Activated CD8-positive, alpha-beta memory T cell treated with anti-CD3 and anti-CD28 coated beads, Interleukin-2, amount 10 ng/mL, durations not matched to agents 7 days and 5 days (primary cell): ENCODE measurements around the gene TSC22D3. TPM values are rescaled to one million over a fixed set of nuclear protein-coding genes. Genes with fewer than 3 reads are reported as not detected.
A peak's percentile ranks its signal among the peaks of the same experiment; 100 is the strongest.
"Not testable (repeated sequence)": the region's sequence is repeated elsewhere in the genome, so short reads cannot be mapped to it uniquely, and the experiment has no call there.

Source experiments
- ATAC-seq: fragments of 150-1000 bp; cut with Tn5 transposase; one replicate; pipeline ENCODE4 v1.10.0; 2021; ENCODE audit warnings: moderate library complexity
- CTCF ChIA-PET: fragments of 350-600 bp; sonication (Branson Sonifier 250); formaldehyde crosslinking; loops from one replicate; lab custom pipeline; 2021; ENCODE audit warnings: antibody characterized with exemption; lab: Charles Lee
- DNase-seq: peaks from one replicate; pipeline ENCODE4 v3.0.0-alpha.2; 2020
- H3K27ac Mint-ChIP-seq: one replicate; pipeline ENCODE4 v1.8.0; 2021; ENCODE audit warnings: mild to moderate bottlenecking, mixed read lengths
- H3K27me3 Mint-ChIP-seq: one replicate; pipeline ENCODE4 v1.8.0; 2021; ENCODE audit warnings: mixed read lengths
- H3K36me3 Mint-ChIP-seq: one replicate; pipeline ENCODE4 v1.8.0; 2021; ENCODE audit warnings: mild to moderate bottlenecking, mixed read lengths
- H3K4me1 Mint-ChIP-seq: one replicate; pipeline ENCODE4 v1.8.0; 2021; ENCODE audit warnings: mixed read lengths
- H3K4me3 Mint-ChIP-seq: one replicate; pipeline ENCODE4 v1.8.0; 2021; ENCODE audit warnings: mild to moderate bottlenecking, moderate library complexity, mixed read lengths
- H3K9me3 Mint-ChIP-seq: one replicate; pipeline ENCODE4 v1.8.0; 2022; ENCODE audit warnings: low read depth, mixed read lengths
- total RNA-seq, 2 experiments: library from RNA; stranded (reverse); gene quantifications; one replicate each; pipeline ENCODE4 v1.2.3, GENCODE V29; 2021

The TSC22D3 gene
- 10 to 100 TPM; 37.1 to 57.2 TPM for total RNA-seq

DNA sequence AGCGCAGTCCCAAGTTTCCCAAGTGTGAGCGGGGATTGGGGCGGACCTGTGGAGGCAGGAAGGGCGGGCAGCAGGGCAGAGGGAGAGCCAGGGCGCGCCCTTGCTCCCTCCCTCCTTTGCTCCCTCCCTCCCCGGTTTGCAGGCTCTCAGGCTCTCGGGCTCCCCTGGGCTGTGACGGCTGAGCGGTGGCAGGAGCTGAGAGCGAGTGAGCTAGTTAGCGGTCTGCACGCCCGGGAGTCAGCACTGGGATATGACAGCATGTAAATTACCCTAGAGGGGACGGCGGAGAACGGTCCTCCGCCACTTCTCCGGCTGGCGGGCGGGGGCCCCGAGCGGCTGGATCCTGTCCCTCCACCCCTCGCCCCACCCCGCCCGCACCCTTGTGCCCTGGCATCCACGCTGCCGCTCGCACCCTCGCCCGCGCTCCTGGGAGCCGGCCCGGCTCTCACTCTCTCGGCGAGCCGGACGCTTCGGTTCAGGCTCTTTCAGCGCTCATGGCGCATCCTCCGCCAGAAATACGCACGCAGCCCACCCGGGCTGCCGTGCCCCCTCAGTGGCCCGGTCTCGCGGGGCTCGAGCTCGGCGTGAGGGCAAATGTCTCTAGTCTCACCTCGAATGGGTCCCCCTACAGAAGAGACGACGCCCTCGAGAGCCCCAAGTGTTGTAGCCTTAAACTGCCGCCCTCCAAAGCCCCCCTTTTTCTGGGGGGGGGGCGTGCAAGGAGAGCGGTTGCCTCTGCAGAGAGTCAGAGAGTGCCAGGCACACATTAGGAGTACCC is at the start of gene TSC22D3:
TSS of gene TSC22D3 (minus strand) at position 54 of the 778 bp plus-strand sequence. CDS start 368 bp downstream, outside the sequence.
- peak within 1 kb of the TSS; percentile 78 for H3K4me3 Mint-ChIP-seq
- CTCF ChIA-PET: interaction anchor here (0.8 to 8.2 kb wide), 17 partner anchors 9 to 147 kb away, joined by 3 to 148 read pairs (median 4); partner anchors contain the start of gene PRPS1
- peaks cover 7% of the 10 kb centered on the region for H3K4me1 Mint-ChIP-seq
- H3K27me3 Mint-ChIP-seq: peaks cover 3% of the 10 kb centered on the region
- peak; percentile 67 for DNase-seq
- H3K27ac Mint-ChIP-seq: peak within 1 kb of the TSS; percentile 11
- no peaks in the 10 kb centered on the region for H3K9me3 Mint-ChIP-seq
- H3K36me3 Mint-ChIP-seq: no peaks in the 10 kb centered on the region
- ATAC-seq: peak; percentile 84

DNA sequence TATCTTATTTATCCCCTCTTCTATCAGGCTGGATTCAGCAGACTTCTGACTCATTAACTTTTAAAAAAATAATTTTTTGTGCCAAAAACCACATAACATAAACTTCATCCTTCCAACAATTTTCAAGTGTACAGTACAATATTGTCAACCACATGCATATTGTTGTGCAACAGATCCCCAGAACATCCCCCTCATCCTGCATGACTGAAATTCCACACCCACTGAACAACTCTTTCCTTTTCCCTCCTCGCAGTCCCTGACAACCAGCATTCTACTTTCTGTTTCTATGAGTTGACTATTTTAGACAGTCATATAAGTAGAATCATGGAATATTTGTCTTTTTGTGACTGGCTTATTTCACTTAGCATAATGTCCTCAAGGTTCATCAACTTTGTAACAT is 47.9 kb upstream of the TSC22D3 start:
- Mint-ChIP-seq H3K9me3 (peaks cover 5% of the 10 kb centered on the region), H3K27me3 (peaks cover 3% of the 10 kb centered on the region), H3K4me3 (no peak overlapping the region), H3K4me1 (peaks cover 20% of the 10 kb centered on the region), H3K36me3 (peaks cover 2% of the 10 kb centered on the region), H3K27ac (no peak overlapping the region)
- DNase-seq (no peak), ATAC-seq (no peak)
- CTCF ChIA-PET: no interaction called here

DNA sequence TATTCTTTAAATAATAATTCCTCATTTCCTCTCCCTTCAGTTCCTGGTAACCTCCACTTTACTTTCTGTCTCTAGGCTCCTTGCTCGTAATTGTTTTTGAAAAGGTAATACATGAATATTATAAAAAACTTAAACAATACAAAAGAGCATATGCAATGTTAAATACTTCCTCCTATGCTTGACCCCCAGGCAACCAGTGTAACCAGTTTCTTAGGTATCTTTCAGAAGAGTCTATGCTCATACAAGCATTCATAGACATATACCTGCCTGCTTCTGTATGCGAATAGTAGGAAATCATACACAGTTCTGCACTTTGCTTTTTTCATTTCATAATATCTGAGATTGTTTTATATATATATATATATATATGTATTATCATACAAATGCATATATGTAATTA is 47.5 kb upstream of the TSC22D3 start:
- H3K27ac Mint-ChIP-seq: no peak overlapping the region
- DNase-seq: no peak
- H3K27me3 Mint-ChIP-seq: peaks cover 3% of the 10 kb centered on the region
- peaks cover 20% of the 10 kb centered on the region for H3K4me1 Mint-ChIP-seq
- CTCF ChIA-PET: no interaction called here
- peaks cover 5% of the 10 kb centered on the region for H3K9me3 Mint-ChIP-seq
- H3K4me3 Mint-ChIP-seq: no peak overlapping the region
- ATAC-seq: no peak
- H3K36me3 Mint-ChIP-seq: peaks cover 2% of the 10 kb centered on the region

DNA sequence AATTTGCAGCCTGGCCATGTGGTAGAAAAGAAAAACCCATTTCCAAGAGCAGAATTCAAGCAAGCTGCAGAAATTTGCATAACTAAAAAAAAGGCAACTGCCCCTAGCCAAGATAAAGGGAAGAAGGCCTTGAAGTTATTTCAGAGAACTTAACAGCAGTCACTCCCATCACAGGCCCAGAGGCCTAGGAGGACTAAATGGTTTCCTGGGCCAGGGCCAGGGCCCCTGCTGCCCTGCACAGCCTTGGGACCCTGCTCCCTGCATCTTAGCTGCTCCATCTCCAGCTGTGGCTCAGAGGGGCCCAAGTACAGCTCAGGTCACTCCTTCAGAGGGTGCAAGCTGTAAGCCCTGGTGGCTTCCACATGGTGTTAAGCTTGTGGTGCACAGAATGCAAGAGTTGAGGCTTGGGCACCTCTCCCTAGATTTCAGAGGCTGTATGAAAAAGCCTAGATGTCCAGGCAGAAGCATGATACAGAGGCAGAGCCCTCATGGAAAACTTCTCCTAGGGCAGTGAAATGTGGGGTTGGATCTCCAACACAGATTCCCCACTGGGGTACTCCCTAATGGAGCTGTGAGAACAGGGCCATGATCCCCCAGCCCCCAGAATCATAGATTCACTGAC is 43.4 kb upstream of the TSC22D3 start:
- Mint-ChIP-seq H3K36me3 (peaks cover 2% of the 10 kb centered on the region), H3K27ac (no peak overlapping the region), H3K9me3 (peaks cover 5% of the 10 kb centered on the region), H3K4me3 (no peak overlapping the region), H3K4me1 (peaks cover 3% of the 10 kb centered on the region), H3K27me3 (no peaks in the 10 kb centered on the region)
- DNase-seq: no peak
- CTCF ChIA-PET: no interaction called here
- no peak for ATAC-seq

DNA sequence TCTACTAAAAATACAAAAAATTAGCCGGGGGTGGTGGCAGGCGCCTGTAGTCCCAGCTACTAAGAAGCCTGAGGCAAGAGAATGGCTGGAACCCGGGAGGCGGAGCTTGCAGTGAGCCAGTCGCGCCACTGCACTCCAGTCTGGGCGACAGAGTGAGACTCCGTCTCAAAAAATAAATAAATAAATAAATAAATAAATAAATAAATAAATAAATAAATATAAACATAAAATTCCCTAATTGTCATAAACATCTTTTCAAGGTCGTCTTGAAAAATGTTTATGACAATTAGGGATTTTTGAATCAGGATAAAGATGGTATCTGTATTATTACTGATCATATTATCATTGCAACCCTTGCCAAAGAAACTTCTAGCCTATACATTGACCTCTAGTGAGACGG is 34.5 kb upstream of the TSC22D3 start:
- H3K27me3 Mint-ChIP-seq, CTCF ChIA-PET, ATAC-seq, DNase-seq, H3K4me1 Mint-ChIP-seq, H3K4me3 Mint-ChIP-seq, H3K27ac Mint-ChIP-seq, H3K36me3 Mint-ChIP-seq, H3K9me3 Mint-ChIP-seq: not testable (repeated sequence)

- Mint-ChIP-seq H3K27me3 (peaks cover 7% of the 10 kb centered on the region), H3K27ac (no peak overlapping the region), H3K4me3 (no peak overlapping the region), H3K9me3 (no peaks in the 10 kb centered on the region), H3K36me3 (no peaks in the 10 kb centered on the region), H3K4me1 (no peaks in the 10 kb centered on the region)
- CTCF ChIA-PET: no interaction called here
- DNase-seq: no peak
- ATAC-seq: no peak
Measured at GRCh38 chrX:107805179-107805578, 29.6 kb upstream of the TSC22D3 start.

- ATAC-seq: no peak
Measured at GRCh38 chrX:107804427-107804826, 28.8 kb upstream of the TSC22D3 start.

GRCh38 chrX:107787827-107788226 is 12.2 kb upstream of the TSC22D3 start:
- Mint-ChIP-seq H3K27ac (no peak overlapping the region), H3K4me1 (no peaks in the 10 kb centered on the region), H3K9me3 (no peaks in the 10 kb centered on the region), H3K4me3 (no peak overlapping the region), H3K36me3 (no peaks in the 10 kb centered on the region), H3K27me3 (peaks cover 12% of the 10 kb centered on the region)
- CTCF ChIA-PET: interaction anchor here (1.0 kb wide), 1 partner anchor 11 kb away, joined by 5 read pairs; the partner anchor contains the start of gene NCBP2L
- DNase-seq (no peak), ATAC-seq (no peak)

More at GRCh38 chrX:107804427-107804826, 28.8 kb upstream of the TSC22D3 start:
- Mint-ChIP-seq H3K27me3 (peaks cover 7% of the 10 kb centered on the region), H3K4me1 (no peaks in the 10 kb centered on the region), H3K36me3 (no peaks in the 10 kb centered on the region), H3K9me3 (no peaks in the 10 kb centered on the region), H3K27ac (no peak overlapping the region), H3K4me3 (no peak overlapping the region)
- CTCF ChIA-PET: no interaction called here
- DNase-seq: no peak

- Mint-ChIP-seq H3K27me3 (peaks cover 5% of the 10 kb centered on the region), H3K9me3 (no peaks in the 10 kb centered on the region), H3K4me1 (peaks cover 7% of the 10 kb centered on the region), H3K27ac (no peak overlapping the region), H3K4me3 (no peak overlapping the region), H3K36me3 (no peaks in the 10 kb centered on the region)
- ATAC-seq: no peak
- CTCF ChIA-PET: interaction anchor here (1.0 to 8.2 kb wide), 2 partner anchors 125 to 329 kb away, joined by 4 to 148 read pairs; no protein-coding TSS in a partner anchor
- DNase-seq: no peak
Measured at GRCh38 chrX:107780525-107780924, 4.9 kb upstream of the TSC22D3 start.

DNA sequence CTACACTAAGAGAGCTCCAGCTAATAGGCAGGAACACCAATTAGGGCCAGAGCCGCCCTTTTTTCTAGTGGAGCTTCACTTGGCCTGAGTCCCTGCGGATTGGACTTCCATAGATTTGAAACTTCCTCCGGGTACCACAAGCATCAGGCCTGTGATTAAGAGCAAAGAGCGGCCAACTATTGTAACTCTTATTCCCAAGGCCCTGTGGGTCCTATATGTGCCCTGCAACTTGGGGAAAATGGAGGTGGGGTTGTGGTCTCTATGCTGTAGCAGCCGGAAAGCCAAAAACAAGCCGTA is 1.9 kb upstream of the TSC22D3 start, which contains the start of gene NCBP2L:
TSS of gene NCBP2L (plus strand) at position 198 of the 297 bp plus-strand sequence. CDS start 16,488 bp downstream, outside the sequence.
- H3K27me3 Mint-ChIP-seq: peaks cover 3% of the 10 kb centered on the region
- ATAC-seq (no peak), DNase-seq (no peak)
- H3K27ac Mint-ChIP-seq: peak within 1 kb of the TSS; percentile 52
- peak within 1 kb of the TSS; percentile 78 for H3K4me3 Mint-ChIP-seq
- peaks cover 7% of the 10 kb centered on the region for H3K4me1 Mint-ChIP-seq
- H3K9me3 Mint-ChIP-seq: no peaks in the 10 kb centered on the region
- no peaks in the 10 kb centered on the region for H3K36me3 Mint-ChIP-seq
- CTCF ChIA-PET: interaction anchor here (0.7 to 8.2 kb wide), 21 partner anchors 10 to 239 kb away, joined by 3 to 148 read pairs (median 5); partner anchors contain the start of gene PRPS1

DNA sequence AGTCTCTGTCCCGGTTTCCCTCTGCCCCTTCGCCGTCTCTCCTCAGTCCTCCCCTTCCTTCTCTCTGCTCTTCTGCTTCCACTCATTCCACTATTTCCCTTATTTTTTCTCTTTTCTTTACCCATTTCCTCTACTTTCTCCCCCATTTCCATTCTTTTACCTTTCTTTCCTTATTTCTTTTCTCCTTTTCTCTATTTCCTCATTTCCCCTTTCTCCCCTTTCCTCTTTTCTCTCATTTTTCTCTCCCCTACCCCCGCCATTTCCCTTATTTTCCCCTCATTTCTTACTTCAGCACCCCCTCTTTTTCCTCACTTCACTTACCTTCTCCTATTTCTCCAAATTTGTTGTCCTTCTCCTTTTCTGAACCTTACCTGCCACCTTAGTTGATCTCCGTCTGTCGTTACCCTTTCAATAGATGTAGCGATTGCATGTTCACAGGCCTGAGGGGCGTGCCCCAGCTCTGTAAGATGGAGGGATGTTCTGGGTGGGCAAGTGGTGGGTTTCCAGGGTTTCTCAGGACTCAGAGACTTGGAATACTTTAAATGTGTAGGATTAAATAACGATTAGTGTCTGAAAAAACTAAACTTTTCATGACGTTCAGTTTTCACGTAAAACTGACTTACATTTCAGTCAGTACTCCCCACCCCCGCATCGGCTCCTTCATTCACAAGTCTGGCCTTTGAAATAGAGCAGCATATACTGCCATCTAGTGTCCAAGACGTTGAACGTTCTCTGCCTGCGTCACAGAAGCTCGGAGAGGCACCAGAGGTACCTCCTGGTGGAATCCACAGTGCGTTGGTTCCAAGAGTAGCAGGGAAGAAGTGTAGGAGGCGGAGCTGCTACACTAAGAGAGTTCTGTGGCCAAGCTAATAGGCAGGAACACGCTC is 1.3 kb upstream of the TSC22D3 start:
- Mint-ChIP-seq H3K9me3 (no peaks in the 10 kb centered on the region), H3K4me1 (peaks cover 7% of the 10 kb centered on the region), H3K36me3 (no peaks in the 10 kb centered on the region), H3K27me3 (peaks cover 3% of the 10 kb centered on the region), H3K27ac (peak overlapping the region; percentile 52), H3K4me3 (peak overlapping the region; percentile 78)
- ATAC-seq (peak; percentile 82), DNase-seq (peak; percentile 81)
- CTCF ChIA-PET: interaction anchor here (0.7 to 8.2 kb wide), 24 partner anchors 10 to 238 kb away, joined by 3 to 148 read pairs (median 4); partner anchors contain the start of gene PRPS1

- CTCF ChIA-PET: interaction anchor here (0.8 to 8.2 kb wide), 12 partner anchors 8 to 119 kb away, joined by 3 to 148 read pairs (median 4); no protein-coding TSS in a partner anchor
- Mint-ChIP-seq H3K27me3 (peaks cover 3% of the 10 kb centered on the region), H3K4me1 (peaks cover 7% of the 10 kb centered on the region), H3K9me3 (no peaks in the 10 kb centered on the region), H3K36me3 (no peaks in the 10 kb centered on the region), H3K27ac (no peak overlapping the region), H3K4me3 (peak overlapping the region; percentile 78)
- no peak for DNase-seq
- no peak for ATAC-seq
Measured at GRCh38 chrX:107775000-107775733, 420 bp downstream of the TSC22D3 start.
